Duodenal mucosa (tissue), 2 donors: Measurements from ENCODE around the gene NOL3.

ENCODE experiments used
- H3K27ac ChIP-seq: one replicate; pipeline ENCODE4 v1.7.0; 2013; ENCODE audit warnings: low read depth, low read length
- H3K27me3 ChIP-seq, 2 donors: one replicate each; pipeline ENCODE4 v1.7.0; 2013; ENCODE audit warnings: low read length in 2 of 2, control low read depth in 1 of 2; ENCODE audit not compliant: insufficient read depth in 2 of 2, control insufficient read depth in 1 of 2
- H3K36me3 ChIP-seq, 2 donors: one replicate each; pipeline ENCODE4 v1.7.0; 2013; ENCODE audit warnings: low read length in 2 of 2, control low read depth in 1 of 2; ENCODE audit not compliant: insufficient read depth in 2 of 2, control insufficient read depth in 1 of 2
- H3K4me1 ChIP-seq, 2 donors: one replicate each; pipeline ENCODE4 v1.7.0; 2013; ENCODE audit warnings: low read length in 2 of 2, control low read depth in 1 of 2; ENCODE audit not compliant: insufficient read depth in 2 of 2, control insufficient read depth in 1 of 2
- H3K4me3 ChIP-seq, 2 donors: one replicate each; pipeline ENCODE4 v1.7.0; 2013; ENCODE audit warnings: low read length in 2 of 2, low read depth in 1 of 2
- H3K9ac ChIP-seq, 2 donors: one replicate each; pipeline ENCODE4 v1.7.0; 2013; ENCODE audit warnings: low read length in 2 of 2, low read depth in 1 of 2
- H3K9me3 ChIP-seq, 2 donors: one replicate each; pipeline ENCODE4 v1.7.0; 2013; ENCODE audit warnings: low read length in 2 of 2, control low read depth in 1 of 2; ENCODE audit not compliant: control insufficient read depth in 1 of 2

NOL3 gene

DNA sequence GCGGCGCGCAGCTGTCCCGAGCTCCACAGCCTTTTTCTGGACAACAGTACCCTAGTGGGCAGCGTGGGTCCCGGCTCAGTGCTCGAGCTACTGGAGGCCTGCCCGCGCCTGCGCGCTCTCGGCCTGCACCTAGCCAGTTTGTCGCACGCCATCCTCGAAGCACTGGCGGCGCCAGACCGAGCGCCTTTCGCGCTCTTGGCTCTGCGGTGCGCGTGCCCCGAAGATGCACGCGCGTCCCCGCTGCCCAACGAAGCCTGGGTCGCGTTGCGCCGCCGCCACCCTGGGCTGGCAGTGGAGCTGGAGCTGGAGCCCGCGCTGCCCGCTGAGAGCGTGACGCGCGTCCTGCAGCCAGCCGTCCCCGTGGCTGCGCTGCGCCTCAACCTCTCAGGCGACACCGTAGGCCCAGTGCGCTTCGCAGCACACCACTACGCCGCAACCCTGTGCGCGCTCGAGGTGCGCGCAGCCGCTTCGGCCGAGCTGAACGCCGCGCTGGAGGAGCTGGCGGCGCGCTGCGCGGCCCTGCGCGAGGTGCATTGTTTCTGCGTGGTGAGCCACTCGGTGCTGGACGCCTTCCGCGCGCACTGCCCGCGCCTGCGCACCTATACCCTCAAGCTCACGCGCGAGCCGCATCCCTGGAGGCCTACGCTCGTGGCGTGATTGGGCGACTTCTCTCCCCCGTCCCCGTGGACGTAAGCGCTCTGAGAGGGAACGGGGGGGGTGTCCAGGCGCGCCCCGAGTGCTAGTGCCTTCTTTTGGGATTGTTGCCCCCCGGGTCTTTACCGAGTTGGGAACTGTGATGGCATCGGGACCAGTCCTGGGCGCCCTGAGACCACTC is 7.0 kb upstream of the NOL3 start:
- Histone ChIP-seq H3K36me3 (no peaks in the 10 kb centered on the region), H3K27me3 (peaks cover 35 to 45% of the 10 kb centered on the region in 2 donors), H3K4me3 (peak overlapping the region; percentile 61 to 65), H3K9me3 (no peaks in the 10 kb centered on the region), H3K27ac (no peak overlapping the region), H3K9ac (no peak overlapping the region), H3K4me1 (peaks cover 39 to 52% of the 10 kb centered on the region in 2 donors)

- peaks cover 32 to 45% of the 10 kb centered on the region in 2 donors for H3K4me1 ChIP-seq
- H3K9me3 ChIP-seq: no peaks in the 10 kb centered on the region
- H3K4me3 ChIP-seq: peak overlapping the region; percentile 61 to 65
- H3K27ac ChIP-seq: no peak overlapping the region
- H3K9ac ChIP-seq: no peak overlapping the region
- H3K27me3 ChIP-seq: peaks cover 40 to 47% of the 10 kb centered on the region in 2 donors
- no peaks in the 10 kb centered on the region for H3K36me3 ChIP-seq
Observed at GRCh38 chr16:67163999-67164558, 6.3 kb upstream of the NOL3 start.

DNA sequence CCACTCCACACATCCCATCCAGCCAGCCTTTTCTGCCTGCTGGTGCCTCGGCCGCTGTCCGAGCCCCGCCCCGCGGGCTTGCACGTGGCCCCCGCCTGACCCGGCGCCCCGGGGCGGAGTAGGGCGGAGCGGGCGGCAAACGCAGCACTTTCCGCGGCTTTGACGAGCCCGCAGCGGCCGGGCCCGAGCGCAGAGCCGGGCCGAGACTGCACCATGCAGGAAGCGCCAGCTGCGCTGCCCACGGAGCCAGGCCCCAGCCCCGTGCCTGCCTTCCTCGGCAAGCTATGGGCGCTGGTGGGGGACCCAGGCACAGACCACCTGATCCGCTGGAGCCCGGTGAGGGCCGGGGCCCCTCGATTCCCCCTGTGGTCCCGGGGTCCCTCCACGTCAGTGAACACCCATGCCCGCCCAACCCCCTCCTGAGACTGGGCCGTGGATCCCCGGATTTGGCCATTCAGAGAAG is 5.7 kb upstream of the NOL3 start, which contains the start of gene HSF4:
Gene HSF4 (plus strand): TSS at position 147 of the 463 bp plus-strand sequence. CDS start 67 bp downstream, at position 214.
- Histone ChIP-seq H3K4me1 (peaks cover 36 to 48% of the 10 kb centered on the region in 2 donors), H3K9ac (peak within 1 kb of the TSS; percentile 8 to 25), H3K4me3 (peak within 1 kb of the TSS; percentile 61 to 65), H3K27ac (no peak within 1 kb of the TSS), H3K36me3 (no peaks in the 10 kb centered on the region), H3K27me3 (peaks cover 40 to 51% of the 10 kb centered on the region in 2 donors), H3K9me3 (no peaks in the 10 kb centered on the region)

- Histone ChIP-seq H3K36me3 (no peaks in the 10 kb centered on the region), H3K4me3 (peak overlapping the region; percentile 29 to 43), H3K9ac (peak overlapping the region; percentile 8 to 25), H3K4me1 (peaks cover 41 to 54% of the 10 kb centered on the region in 2 donors), H3K27me3 (peaks cover 40 to 55% of the 10 kb centered on the region in 2 donors), H3K9me3 (no peaks in the 10 kb centered on the region), H3K27ac (no peak overlapping the region)
Observed at GRCh38 chr16:67165121-67166078, 4.9 kb upstream of the NOL3 start.

DNA sequence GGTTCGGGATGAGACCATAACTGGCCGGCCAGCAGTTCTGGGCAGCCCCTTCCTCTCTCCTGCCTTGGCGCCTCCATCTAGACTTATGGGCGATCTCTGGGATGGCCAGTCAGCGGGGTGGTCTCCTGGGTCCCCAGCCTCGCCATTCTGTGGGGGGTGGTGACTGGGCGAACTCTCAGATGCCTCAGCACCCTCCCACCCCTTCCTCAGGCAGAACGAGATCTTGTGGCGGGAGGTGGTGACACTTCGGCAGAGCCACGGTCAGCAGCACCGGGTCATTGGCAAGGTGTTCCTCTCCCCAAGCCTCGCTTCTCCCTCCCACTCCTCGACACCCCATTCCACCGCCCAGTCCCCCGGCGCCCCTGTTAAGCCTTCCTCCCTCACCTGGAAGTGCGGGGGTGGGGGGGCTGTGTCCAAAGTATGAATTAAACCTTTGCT is 4.2 kb upstream of the NOL3 start:
- no peak overlapping the region for H3K4me3 ChIP-seq
- H3K27me3 ChIP-seq: peaks cover 40 to 55% of the 10 kb centered on the region in 2 donors
- H3K27ac ChIP-seq: no peak overlapping the region
- H3K4me1 ChIP-seq: peaks cover 41 to 51% of the 10 kb centered on the region in 2 donors
- H3K9me3 ChIP-seq: no peaks in the 10 kb centered on the region
- no peak overlapping the region for H3K9ac ChIP-seq
- no peaks in the 10 kb centered on the region for H3K36me3 ChIP-seq

DNA sequence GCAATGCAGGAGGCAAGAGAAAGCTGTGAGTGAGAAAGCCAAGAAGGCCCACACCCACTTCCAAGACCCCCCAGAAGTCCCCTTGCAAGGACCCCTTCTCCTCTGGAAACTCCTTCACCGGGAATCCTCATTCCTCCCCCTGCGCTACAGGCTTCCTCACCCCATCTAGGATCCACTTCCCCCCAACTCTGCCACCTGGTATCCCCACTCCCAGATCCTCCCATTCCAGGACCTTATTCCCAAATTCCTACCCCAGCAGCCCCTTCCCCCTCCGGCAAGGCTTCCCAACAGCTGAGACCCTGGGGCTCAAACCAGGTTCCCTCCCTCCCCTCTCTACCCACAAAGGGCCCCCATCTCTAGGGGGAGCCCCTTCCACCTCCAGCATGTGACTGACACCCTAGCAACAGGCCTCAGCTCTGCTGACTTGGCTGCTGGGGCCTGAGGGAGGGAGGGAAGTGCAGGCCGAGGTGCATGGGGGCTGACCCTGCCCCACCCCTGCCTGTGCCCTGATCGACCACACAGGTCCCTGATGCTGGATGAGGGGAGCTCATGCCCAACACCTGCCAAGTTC is 3.7 kb upstream of the NOL3 start:
- no peak overlapping the region for H3K4me3 ChIP-seq
- H3K27me3 ChIP-seq: peaks cover 36 to 52% of the 10 kb centered on the region in 2 donors
- peaks cover 36 to 45% of the 10 kb centered on the region in 2 donors for H3K4me1 ChIP-seq
- H3K9me3 ChIP-seq: no peaks in the 10 kb centered on the region
- H3K36me3 ChIP-seq: no peaks in the 10 kb centered on the region
- no peak overlapping the region for H3K27ac ChIP-seq
- no peak overlapping the region for H3K9ac ChIP-seq

GRCh38 chr16:67167588-67167987 is 2.8 kb upstream of the NOL3 start:
- Histone ChIP-seq H3K9ac (no peak overlapping the region), H3K36me3 (no peaks in the 10 kb centered on the region), H3K9me3 (no peaks in the 10 kb centered on the region), H3K4me1 (peaks cover 30 to 40% of the 10 kb centered on the region in 2 donors), H3K4me3 (no peak overlapping the region), H3K27me3 (peaks cover 33 to 43% of the 10 kb centered on the region in 2 donors), H3K27ac (no peak overlapping the region)

DNA sequence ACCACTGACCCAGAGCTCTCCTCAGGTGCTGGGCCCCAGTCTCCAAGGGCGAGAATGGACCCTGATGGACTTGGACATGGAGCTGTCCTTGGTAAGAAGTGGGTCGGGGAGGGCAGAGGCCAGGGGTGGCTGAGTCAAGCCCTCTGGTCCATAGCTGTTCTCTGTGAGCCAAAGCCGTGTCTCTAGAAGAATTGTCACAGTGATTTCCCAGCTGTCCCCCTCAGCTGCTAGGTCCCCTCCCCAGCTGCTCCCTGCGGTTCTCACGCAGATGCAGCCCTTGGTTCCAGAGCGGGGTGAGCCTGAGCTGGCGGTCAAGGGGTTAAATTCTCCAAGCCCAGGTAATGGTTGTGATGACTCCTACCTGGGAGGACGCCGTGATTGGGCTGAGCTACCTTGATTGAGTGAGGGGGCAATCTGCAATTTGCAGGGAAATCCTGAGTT is 1.3 kb upstream of the NOL3 start:
- Histone ChIP-seq H3K4me3 (no peak overlapping the region), H3K27me3 (peaks cover 21 to 31% of the 10 kb centered on the region in 2 donors), H3K9ac (peak overlapping the region in 1 of 2 donors; percentile 42)

GRCh38 chr16:67169642-67170167 is 633 bp upstream of the NOL3 start:
- peak overlapping the region; percentile 65 to 71 for H3K4me3 ChIP-seq
- peaks cover 24 to 38% of the 10 kb centered on the region in 2 donors for H3K4me1 ChIP-seq
- H3K27ac ChIP-seq: no peak overlapping the region
- H3K9me3 ChIP-seq: no peaks in the 10 kb centered on the region
- peaks cover 20 to 28% of the 10 kb centered on the region in 2 donors for H3K27me3 ChIP-seq
- H3K36me3 ChIP-seq: no peaks in the 10 kb centered on the region
- H3K9ac ChIP-seq: peak overlapping the region; percentile 42 to 70

More for the DNA sequence above, 1.3 kb upstream of the NOL3 start:
- peaks cover 23 to 36% of the 10 kb centered on the region in 2 donors for H3K4me1 ChIP-seq
- H3K27ac ChIP-seq: no peak overlapping the region
- H3K36me3 ChIP-seq: no peaks in the 10 kb centered on the region
- H3K9me3 ChIP-seq: no peaks in the 10 kb centered on the region
